ENCODE results near the gene CMIP. TPM values are rescaled to one million over a fixed set of nuclear protein-coding genes. Genes with fewer than 3 reads are reported as not detected.

The CMIP gene
- total RNA-seq, 4 donors from 2014 or later = 15.5 to 65.9 (median 20.2) TPM

- H3K36me3 ChIP-seq = no peaks in the 10 kb centered on the region
- H3K4me3 ChIP-seq (replicated peaks in 1 of 3) = no peak overlapping the region
- DNase-seq = no peak
- H3K4me1 ChIP-seq = peaks cover 4 to 5% of the 10 kb centered on the region in 2 donors
- H3K27ac ChIP-seq = no peak overlapping the region
- H3K9me3 ChIP-seq = no peaks in the 10 kb centered on the region
- TF ChIP-seq CTCF (IDR thresholded peaks at IDR 0.05) = no peak
- TF ChIP-seq POLR2A (IDR thresholded peaks at IDR 0.05) = no peak
- H3K27me3 ChIP-seq = no peaks in the 10 kb centered on the region
- intact Hi-C loops (cut with DNase I) = no loop called here
- WGBS, 2 donors = 71 to 80% methylated on average over 11 of the region's 11 CpGs
These were observed 28.9 kb upstream of the CMIP start for GRCh38 chr16:81415751-81416150.

DNA sequence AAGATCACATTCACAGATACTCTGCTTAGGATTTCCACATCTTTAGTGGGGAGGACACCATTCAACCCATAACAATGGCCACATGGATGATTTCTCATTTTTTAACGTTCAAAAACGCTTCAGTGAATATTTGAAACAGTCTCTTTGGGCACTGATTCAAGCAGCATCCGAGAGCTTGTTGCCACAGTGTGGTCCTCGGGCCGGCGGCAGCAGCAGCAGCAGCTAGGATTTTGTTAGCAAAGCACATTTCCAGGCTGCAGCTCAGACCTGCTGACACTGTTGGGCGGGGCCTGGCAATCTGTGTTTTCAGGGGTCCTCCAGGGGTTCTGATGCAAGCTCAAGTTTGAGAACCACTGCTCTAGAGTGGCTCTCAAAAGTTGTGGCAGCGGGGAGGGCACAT, 27.9 kb upstream of the CMIP start:
- 64 to 67% methylated on average over 7 to 8 of the region's 8 CpGs for WGBS, 2 donors
- Histone ChIP-seq H3K36me3 (no peaks in the 10 kb centered on the region), H3K9me3 (no peaks in the 10 kb centered on the region), H3K4me1 (peaks cover 4 to 5% of the 10 kb centered on the region in 2 donors), H3K27ac (no peak overlapping the region), H3K4me3 (replicated peaks in 1 of 3) (no peak overlapping the region), H3K27me3 (no peaks in the 10 kb centered on the region)
- TF ChIP-seq POLR2A (IDR thresholded peaks at IDR 0.05) (no peak), CTCF (IDR thresholded peaks at IDR 0.05) (no peak)
- intact Hi-C loops (cut with DNase I) = no loop called here
- DNase-seq = no peak

DNA sequence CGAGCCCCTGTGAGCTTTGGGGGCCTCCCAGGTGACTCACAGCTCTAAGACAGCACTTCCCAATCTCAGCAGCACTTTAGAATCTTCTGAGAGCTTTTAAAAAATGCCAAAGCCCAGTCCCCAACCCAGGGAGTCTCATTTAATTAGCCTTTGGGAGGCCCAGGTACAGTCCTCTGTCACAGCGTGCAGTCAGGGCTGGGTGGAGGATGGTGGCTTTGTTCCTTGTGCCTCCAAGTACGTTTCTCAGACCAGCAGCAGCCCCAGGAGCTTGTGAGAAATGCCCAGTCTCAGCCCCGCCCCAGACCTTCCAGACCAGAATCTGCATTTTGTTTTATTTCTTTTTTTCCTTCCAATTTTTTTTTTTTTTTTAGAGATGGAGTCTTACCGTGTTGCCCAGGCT, 27.4 kb upstream of the CMIP start:
- H3K9me3 ChIP-seq = no peaks in the 10 kb centered on the region
- no peaks in the 10 kb centered on the region for H3K36me3 ChIP-seq
- no peaks in the 10 kb centered on the region for H3K27me3 ChIP-seq
- DNase-seq = no peak
- peaks cover 4 to 5% of the 10 kb centered on the region in 2 donors for H3K4me1 ChIP-seq
- H3K27ac ChIP-seq = no peak overlapping the region
- WGBS, 2 donors = 86 to 88% methylated on average over 5 of the region's 5 CpGs
- H3K4me3 ChIP-seq (replicated peaks in 1 of 3) = no peak overlapping the region
- intact Hi-C loops (cut with DNase I) = no loop called here
- no peak for TF ChIP-seq CTCF (IDR thresholded peaks at IDR 0.05)
- no peak for TF ChIP-seq POLR2A (IDR thresholded peaks at IDR 0.05)

- no peak for DNase-seq
- Histone ChIP-seq H3K27me3 (no peaks in the 10 kb centered on the region), H3K4me3 (replicated peaks in 1 of 3) (no peak overlapping the region), H3K4me1 (no peaks in the 10 kb centered on the region), H3K36me3 (no peaks in the 10 kb centered on the region), H3K27ac (no peak overlapping the region), H3K9me3 (no peaks in the 10 kb centered on the region)
- intact Hi-C loops (cut with DNase I) = no loop called here
- TF ChIP-seq CTCF (IDR thresholded peaks at IDR 0.05) (no peak), POLR2A (IDR thresholded peaks at IDR 0.05) (no peak)
- 92 to 96% methylated on average over 9 of the region's 9 CpGs for WGBS, 2 donors
These were observed 24.8 kb upstream of the CMIP start for GRCh38 chr16:81419806-81420205.

DNA sequence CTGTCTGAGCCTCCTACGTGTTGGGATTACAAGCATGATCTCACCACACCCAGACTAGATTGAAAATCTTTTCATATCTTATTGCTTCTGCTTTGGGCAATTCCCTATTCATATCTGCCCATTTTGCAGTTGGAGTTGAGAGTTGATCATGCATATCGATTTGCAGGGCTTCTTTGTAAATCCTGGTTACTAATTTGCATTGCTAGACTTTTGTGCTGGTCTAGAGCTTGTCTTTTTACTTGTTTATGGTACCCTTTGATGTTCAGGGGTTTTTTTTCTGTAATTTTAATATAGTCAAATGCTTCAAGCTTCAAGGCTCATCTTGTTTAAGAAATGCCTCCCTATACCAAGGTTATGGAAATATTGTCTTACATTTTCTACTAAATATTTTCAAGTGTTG, 23.5 kb upstream of the CMIP start:
- H3K4me3 ChIP-seq (replicated peaks in 1 of 3) = no peak overlapping the region
- 91 to 96% methylated on average over 2 of the region's 2 CpGs for WGBS, 2 donors
- intact Hi-C loops (cut with DNase I) = no loop called here
- DNase-seq = no peak
- H3K9me3 ChIP-seq = no peaks in the 10 kb centered on the region
- no peaks in the 10 kb centered on the region for H3K27me3 ChIP-seq
- no peaks in the 10 kb centered on the region for H3K36me3 ChIP-seq
- H3K4me1 ChIP-seq = no peaks in the 10 kb centered on the region
- H3K27ac ChIP-seq = no peak overlapping the region
- TF ChIP-seq POLR2A (IDR thresholded peaks at IDR 0.05) (no peak), CTCF (IDR thresholded peaks at IDR 0.05) (no peak)

All from thyroid gland (tissue), 4 donors.